Activated gamma-delta T cell (primary cell): Measurements from ENCODE around the gene NUP50.

Experiments used
- DNase-seq: peaks from one replicate; lab custom pipeline; 2025; lab: John Stamatoyannopoulos, UW

Gene NUP50

GRCh38 chr22:45208993-45209838, 45.5 kb downstream of the NUP50 start:
- DNase-seq: no peak

- DNase-seq: no peak
Observed at GRCh38 chr22:45210174-45210573, 46.4 kb downstream of the NUP50 start.

- no peak for DNase-seq
Observed at GRCh38 chr22:45210577-45210976, 46.9 kb downstream of the NUP50 start.

GRCh38 chr22:45210991-45211390, 47.3 kb downstream of the NUP50 start:
- DNase-seq: no peak

GRCh38 chr22:45211435-45211834, 47.7 kb downstream of the NUP50 start:
- no peak for DNase-seq

GRCh38 chr22:45211848-45212247, 48.1 kb downstream of the NUP50 start:
- DNase-seq: no peak

- no peak for DNase-seq
Observed at GRCh38 chr22:45212306-45212709, 48.6 kb downstream of the NUP50 start.

GRCh38 chr22:45212992-45213751, 49.4 kb downstream of the NUP50 start:
- no peak for DNase-seq

- DNase-seq: no peak
Observed at GRCh38 chr22:45216133-45217003, 52.6 kb downstream of the NUP50 start.

- DNase-seq: no peak
Observed at GRCh38 chr22:45217345-45217744, 53.6 kb downstream of the NUP50 start.

- no peak for DNase-seq
Observed at GRCh38 chr22:45217806-45218205, 54.1 kb downstream of the NUP50 start.

- DNase-seq: no peak
Observed at GRCh38 chr22:45218976-45219375, 55.3 kb downstream of the NUP50 start.

GRCh38 chr22:45221201-45221600, 57.5 kb downstream of the NUP50 start:
- no peak for DNase-seq

- DNase-seq: no peak
Observed at GRCh38 chr22:45223304-45224117, 59.8 kb downstream of the NUP50 start.

GRCh38 chr22:45224331-45224730, 60.6 kb downstream of the NUP50 start:
- no peak for DNase-seq

- DNase-seq: no peak
Observed at GRCh38 chr22:45224988-45225731, 61.4 kb downstream of the NUP50 start.

GRCh38 chr22:45225732-45226502, 62.2 kb downstream of the NUP50 start:
- DNase-seq: no peak

- no peak for DNase-seq
Observed at GRCh38 chr22:45226503-45227186, 62.9 kb downstream of the NUP50 start.
